HepG2 (cell line): ENCODE data around the gene CIART. TPM values are rescaled to one million over a fixed set of nuclear protein-coding genes. Genes with fewer than 3 reads are reported as not detected.

ENCODE experiments used
- ISX ChIP-seq: sonication (generic); formaldehyde crosslinking; conservative IDR thresholded peaks from 2 replicates; pipeline ENCODE4 v1.5.0; 2020; ENCODE audit warnings: missing genetic modification reagents
- KLF15 ChIP-seq: sonication (generic); formaldehyde crosslinking; IDR thresholded peaks from 2 replicates; pipeline ENCODE4 v1.8.1; 2023; ENCODE audit warnings: borderline replicate concordance, mild to moderate bottlenecking, inconsistent platforms, missing genetic modification reagents, mixed read lengths
- NFATC3 ChIP-seq: sonication (generic); formaldehyde crosslinking; IDR thresholded peaks from 2 replicates; pipeline ENCODE4 v1.5.1; 2020; ENCODE audit warnings: mild to moderate bottlenecking, missing genetic modification reagents
- PTBP1 ChIP-seq: fragments of 200-400 bp; formaldehyde crosslinking; IDR thresholded peaks from 2 replicates; pipeline ENCODE4 v1.6.1; 2018; ENCODE audit warnings: low read length, low read depth; ENCODE audit not compliant: poor library complexity, severe bottlenecking
- SMAD1 ChIP-seq: sonication (generic); formaldehyde crosslinking; IDR thresholded peaks from 2 replicates; pipeline ENCODE4 v1.4.0; 2020; ENCODE audit warnings: missing genetic modification reagents, low read depth, mild to moderate bottlenecking, borderline replicate concordance
- ZNF260 ChIP-seq: sonication (generic); formaldehyde crosslinking; IDR thresholded peaks from 2 replicates; pipeline ENCODE4 v1.4.0; 2020; ENCODE audit warnings: missing genetic modification reagents, low read depth, mild to moderate bottlenecking, borderline replicate concordance
- ZNF263 ChIP-seq: sonication (generic); formaldehyde crosslinking; IDR thresholded peaks from 2 replicates; pipeline ENCODE4 v1.4.0; 2020; ENCODE audit warnings: missing genetic modification reagents
- ZNF296 ChIP-seq: sonication (generic); formaldehyde crosslinking; conservative IDR thresholded peaks from 2 replicates; pipeline ENCODE4 v1.5.0; 2020; ENCODE audit warnings: mild to moderate bottlenecking, missing genetic modification reagents
- ZNF3 ChIP-seq: IDR thresholded peaks from 2 replicates; pipeline ENCODE4 v1.7.0; 2017; ENCODE audit warnings: inconsistent platforms
- ZNF367 ChIP-seq: sonication (generic); formaldehyde crosslinking; IDR thresholded peaks from 2 replicates; pipeline ENCODE4 v1.4.0; 2020; ENCODE audit warnings: missing genetic modification reagents, borderline replicate concordance
- ZNF709 ChIP-seq: sonication (generic); formaldehyde crosslinking; IDR thresholded peaks from 2 replicates; pipeline ENCODE4 v1.5.0; 2020; ENCODE audit warnings: mild to moderate bottlenecking, missing genetic modification reagents
- ZNF713 ChIP-seq: sonication (generic); formaldehyde crosslinking; IDR thresholded peaks from 2 replicates; pipeline ENCODE4 v1.4.0; 2020; ENCODE audit warnings: mild to moderate bottlenecking, missing genetic modification reagents
- ZNF780A ChIP-seq: sonication (generic); formaldehyde crosslinking; IDR thresholded peaks from 2 replicates; pipeline ENCODE4 v1.8.0; 2022; ENCODE audit warnings: mild to moderate bottlenecking, missing genetic modification reagents, moderate library complexity
- ZSCAN29 ChIP-seq: sonication (generic); formaldehyde crosslinking; conservative IDR thresholded peaks from 2 replicates; pipeline ENCODE4 v1.4.0; 2020; ENCODE audit warnings: mild to moderate bottlenecking, missing genetic modification reagents
- polyA plus RNA-seq, 8 experiments: library from polyadenylated mRNA; depleted of rRNA in 3 of 8; stranded (reverse) in 7 of 8; unstranded in 1 of 8; fragments of >200 nt; fragmentation: Illumina TruSeq in 4 of 8; extraction: Trizol in 4 of 8; gene quantifications; 2 replicates each; pipeline versions ENCODE4 v1.2.1 to v1.2.3, GENCODE V29; 2011 to 2016; ENCODE audit warnings: low read depth in 4 of 8, missing spikeins in 1 of 8, mixed read lengths in 1 of 8; ENCODE audit not compliant: insufficient read depth in 1 of 8
- total RNA-seq, 5 experiments: library from RNA; depleted of rRNA; stranded (reverse); fragments of >200 nt; fragmentation: Illumina TruSeq; extraction: Trizol; gene quantifications; 2 replicates each; pipeline ENCODE4 v1.2.3, GENCODE V29; 2016; ENCODE audit warnings: low read depth in 1 of 5
- TF ChIP-seq, protein P1 (sequence below): sonication (generic); formaldehyde crosslinking; IDR thresholded peaks from 2 replicates; pipeline ENCODE4 v1.4.0; 2020; ENCODE audit warnings: missing genetic modification reagents, borderline replicate concordance
- TF ChIP-seq, protein P2 (sequence below): sonication (generic); formaldehyde crosslinking; IDR thresholded peaks from 2 replicates; pipeline ENCODE4 v1.4.0; 2020; ENCODE audit warnings: mild to moderate bottlenecking, missing genetic modification reagents
- TF ChIP-seq, protein P3 (sequence below): IDR thresholded peaks from 2 replicates; pipeline ENCODE4 v1.6.1; 2016; ENCODE audit warnings: mild to moderate bottlenecking
- TF ChIP-seq, protein P4 (sequence below): IDR thresholded peaks from 2 replicates; pipeline ENCODE4 v1.6.1; 2016; ENCODE audit warnings: mild to moderate bottlenecking, missing biosample characterization, missing genetic modification reagents

CIART gene
- total and polyA plus RNA-seq, 2 of the 13 experiments (the other 11 are each of a cell fraction or from before 2014, with no cell fraction given) = 0.58 TPM; not detected in 1

DNA sequence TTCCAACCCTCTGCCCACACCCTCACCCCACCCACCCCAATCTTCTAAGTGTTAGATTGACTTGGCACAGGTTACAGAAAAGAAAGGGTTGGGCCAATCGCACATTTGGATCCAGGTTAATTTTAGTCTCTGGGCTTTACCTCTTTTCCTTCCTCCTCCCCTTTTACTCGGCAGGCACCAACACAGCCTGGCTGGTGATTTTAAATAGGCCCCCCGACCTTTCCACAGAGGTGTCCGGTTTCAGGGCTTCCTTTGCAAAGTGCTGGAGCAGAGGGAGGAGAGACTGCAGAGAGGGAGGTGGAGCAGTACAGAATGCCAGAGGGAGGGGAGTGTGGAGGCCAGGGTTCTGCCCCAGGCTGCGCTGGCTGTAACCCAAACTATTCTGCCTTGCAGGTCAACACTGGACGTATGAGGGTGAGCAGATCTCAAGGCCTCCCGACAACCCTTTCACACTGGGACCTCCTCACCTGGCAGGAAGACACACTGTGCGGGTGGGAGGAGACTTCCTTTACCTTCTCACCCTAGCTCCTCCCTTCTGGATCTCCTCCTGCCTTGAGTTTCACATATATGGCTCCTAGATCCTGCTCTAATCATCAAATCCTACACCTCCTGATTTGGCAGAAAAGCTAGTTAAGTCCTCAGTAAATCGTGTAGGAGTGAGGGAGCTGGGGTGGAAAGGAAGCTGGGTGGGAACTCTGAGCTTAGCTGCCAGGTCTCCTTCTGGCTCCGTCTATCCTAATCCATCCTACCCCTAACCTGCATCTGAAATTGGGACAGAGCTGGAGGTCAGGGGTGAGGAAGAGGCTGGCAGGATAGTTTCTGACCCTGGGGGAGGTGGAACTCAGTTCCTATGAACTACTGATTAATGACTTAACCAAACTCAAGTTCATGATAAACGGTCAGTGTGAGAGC lies 22.3 kb upstream of the CIART start (continued):
- TF ChIP-seq ZNF780A (CRISPR knock-in tag) (no peak), ZSCAN29 (CRISPR knock-in tag) (no peak), ZNF296 (CRISPR knock-in tag) (no peak), ZNF260 (CRISPR knock-in tag) (no peak), SMAD1 (CRISPR knock-in tag) (no peak), ZNF367 (CRISPR knock-in tag) (no peak), ZNF713 (no peak), KLF15 (CRISPR knock-in tag) (no peak), ZNF709 (CRISPR knock-in tag) (no peak), NFATC3 (no peak), ZNF3 (CRISPR knock-in tag) (no peak), PTBP1 (no peak), ZNF263 (CRISPR knock-in tag) (no peak), ISX (CRISPR knock-in tag) (no peak)
- TF ChIP-seq, protein P1, sequence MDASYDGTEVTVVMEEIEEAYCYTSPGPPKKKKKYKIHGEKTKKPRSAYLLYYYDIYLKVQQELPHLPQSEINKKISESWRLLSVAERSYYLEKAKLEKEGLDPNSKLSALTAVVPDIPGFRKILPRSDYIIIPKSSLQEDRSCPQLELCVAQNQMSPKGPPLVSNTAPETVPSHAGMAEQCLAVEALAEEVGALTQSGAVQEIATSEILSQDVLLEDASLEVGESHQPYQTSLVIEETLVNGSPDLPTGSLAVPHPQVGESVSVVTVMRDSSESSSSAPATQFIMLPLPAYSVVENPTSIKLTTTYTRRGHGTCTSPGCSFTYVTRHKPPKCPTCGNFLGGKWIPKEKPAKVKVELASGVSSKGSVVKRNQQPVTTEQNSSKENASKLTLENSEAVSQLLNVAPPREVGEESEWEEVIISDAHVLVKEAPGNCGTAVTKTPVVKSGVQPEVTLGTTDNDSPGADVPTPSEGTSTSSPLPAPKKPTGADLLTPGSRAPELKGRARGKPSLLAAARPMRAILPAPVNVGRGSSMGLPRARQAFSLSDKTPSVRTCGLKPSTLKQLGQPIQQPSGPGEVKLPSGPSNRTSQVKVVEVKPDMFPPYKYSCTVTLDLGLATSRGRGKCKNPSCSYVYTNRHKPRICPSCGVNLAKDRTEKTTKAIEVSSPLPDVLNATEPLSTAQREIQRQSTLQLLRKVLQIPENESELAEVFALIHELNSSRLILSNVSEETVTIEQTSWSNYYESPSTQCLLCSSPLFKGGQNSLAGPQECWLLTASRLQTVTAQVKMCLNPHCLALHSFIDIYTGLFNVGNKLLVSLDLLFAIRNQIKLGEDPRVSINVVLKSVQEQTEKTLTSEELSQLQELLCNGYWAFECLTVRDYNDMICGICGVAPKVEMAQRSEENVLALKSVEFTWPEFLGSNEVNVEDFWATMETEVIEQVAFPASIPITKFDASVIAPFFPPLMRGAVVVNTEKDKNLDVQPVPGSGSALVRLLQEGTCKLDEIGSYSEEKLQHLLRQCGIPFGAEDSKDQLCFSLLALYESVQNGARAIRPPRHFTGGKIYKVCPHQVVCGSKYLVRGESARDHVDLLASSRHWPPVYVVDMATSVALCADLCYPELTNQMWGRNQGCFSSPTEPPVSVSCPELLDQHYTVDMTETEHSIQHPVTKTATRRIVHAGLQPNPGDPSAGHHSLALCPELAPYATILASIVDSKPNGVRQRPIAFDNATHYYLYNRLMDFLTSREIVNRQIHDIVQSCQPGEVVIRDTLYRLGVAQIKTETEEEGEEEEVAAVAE (CRISPR knock-in tag) = no peak
- TF ChIP-seq, protein P2, sequence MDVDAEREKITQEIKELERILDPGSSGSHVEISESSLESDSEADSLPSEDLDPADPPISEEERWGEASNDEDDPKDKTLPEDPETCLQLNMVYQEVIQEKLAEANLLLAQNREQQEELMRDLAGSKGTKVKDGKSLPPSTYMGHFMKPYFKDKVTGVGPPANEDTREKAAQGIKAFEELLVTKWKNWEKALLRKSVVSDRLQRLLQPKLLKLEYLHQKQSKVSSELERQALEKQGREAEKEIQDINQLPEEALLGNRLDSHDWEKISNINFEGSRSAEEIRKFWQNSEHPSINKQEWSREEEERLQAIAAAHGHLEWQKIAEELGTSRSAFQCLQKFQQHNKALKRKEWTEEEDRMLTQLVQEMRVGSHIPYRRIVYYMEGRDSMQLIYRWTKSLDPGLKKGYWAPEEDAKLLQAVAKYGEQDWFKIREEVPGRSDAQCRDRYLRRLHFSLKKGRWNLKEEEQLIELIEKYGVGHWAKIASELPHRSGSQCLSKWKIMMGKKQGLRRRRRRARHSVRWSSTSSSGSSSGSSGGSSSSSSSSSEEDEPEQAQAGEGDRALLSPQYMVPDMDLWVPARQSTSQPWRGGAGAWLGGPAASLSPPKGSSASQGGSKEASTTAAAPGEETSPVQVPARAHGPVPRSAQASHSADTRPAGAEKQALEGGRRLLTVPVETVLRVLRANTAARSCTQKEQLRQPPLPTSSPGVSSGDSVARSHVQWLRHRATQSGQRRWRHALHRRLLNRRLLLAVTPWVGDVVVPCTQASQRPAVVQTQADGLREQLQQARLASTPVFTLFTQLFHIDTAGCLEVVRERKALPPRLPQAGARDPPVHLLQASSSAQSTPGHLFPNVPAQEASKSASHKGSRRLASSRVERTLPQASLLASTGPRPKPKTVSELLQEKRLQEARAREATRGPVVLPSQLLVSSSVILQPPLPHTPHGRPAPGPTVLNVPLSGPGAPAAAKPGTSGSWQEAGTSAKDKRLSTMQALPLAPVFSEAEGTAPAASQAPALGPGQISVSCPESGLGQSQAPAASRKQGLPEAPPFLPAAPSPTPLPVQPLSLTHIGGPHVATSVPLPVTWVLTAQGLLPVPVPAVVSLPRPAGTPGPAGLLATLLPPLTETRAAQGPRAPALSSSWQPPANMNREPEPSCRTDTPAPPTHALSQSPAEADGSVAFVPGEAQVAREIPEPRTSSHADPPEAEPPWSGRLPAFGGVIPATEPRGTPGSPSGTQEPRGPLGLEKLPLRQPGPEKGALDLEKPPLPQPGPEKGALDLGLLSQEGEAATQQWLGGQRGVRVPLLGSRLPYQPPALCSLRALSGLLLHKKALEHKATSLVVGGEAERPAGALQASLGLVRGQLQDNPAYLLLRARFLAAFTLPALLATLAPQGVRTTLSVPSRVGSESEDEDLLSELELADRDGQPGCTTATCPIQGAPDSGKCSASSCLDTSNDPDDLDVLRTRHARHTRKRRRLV (CRISPR knock-in tag) = 0 out of 2 replicates have a peak, but pooled peaks have one; percentile 35
- TF ChIP-seq, protein P3, sequence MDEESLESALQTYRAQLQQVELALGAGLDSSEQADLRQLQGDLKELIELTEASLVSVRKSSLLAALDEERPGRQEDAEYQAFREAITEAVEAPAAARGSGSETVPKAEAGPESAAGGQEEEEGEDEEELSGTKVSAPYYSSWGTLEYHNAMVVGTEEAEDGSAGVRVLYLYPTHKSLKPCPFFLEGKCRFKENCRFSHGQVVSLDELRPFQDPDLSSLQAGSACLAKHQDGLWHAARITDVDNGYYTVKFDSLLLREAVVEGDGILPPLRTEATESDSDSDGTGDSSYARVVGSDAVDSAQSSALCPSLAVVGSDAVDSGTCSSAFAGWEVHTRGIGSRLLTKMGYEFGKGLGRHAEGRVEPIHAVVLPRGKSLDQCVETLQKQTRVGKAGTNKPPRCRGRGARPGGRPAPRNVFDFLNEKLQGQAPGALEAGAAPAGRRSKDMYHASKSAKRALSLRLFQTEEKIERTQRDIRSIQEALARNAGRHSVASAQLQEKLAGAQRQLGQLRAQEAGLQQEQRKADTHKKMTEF (CRISPR knock-in tag) = peak; percentile 27; the same call in 1 of the 2 replicates
- TF ChIP-seq, protein P4, sequence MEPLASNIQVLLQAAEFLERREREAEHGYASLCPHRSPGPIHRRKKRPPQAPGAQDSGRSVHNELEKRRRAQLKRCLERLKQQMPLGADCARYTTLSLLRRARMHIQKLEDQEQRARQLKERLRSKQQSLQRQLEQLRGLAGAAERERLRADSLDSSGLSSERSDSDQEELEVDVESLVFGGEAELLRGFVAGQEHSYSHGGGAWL (CRISPR knock-in tag) = no peak
